HepG2 (cell line): ENCODE data around the gene SYP. TPM values are rescaled to one million over a fixed set of nuclear protein-coding genes. Genes with fewer than 3 reads are reported as not detected.

Source experiments
- ATAC-seq: fragments of 200-7000 bp; cut with Tn5 transposase; 3 replicates; pipeline ENCODE4 v1.9.1; 2020; ENCODE audit warnings: mild to moderate bottlenecking, moderate library complexity
- BruUV-seq: library from RNA; stranded (reverse); fragments of 400-500 nt; replicated peaks from 2 replicates; lab custom pipeline; 2021; lab: Mats Ljungman, UMichigan
- CTCF ChIA-PET: fragments of 300-600 bp; formaldehyde crosslinking; extraction: SDS; loops from one replicate; lab custom pipeline; 2021; ENCODE audit warnings: low total read pairs, inconsistent platforms, low intra/inter-chr PET ratio; lab: Yijun Ruan, JAX
- POLR2A ChIA-PET: fragments of 350-600 bp; sonication (Branson Sonifier 250); formaldehyde crosslinking; loops from one replicate; lab custom pipeline; 2020; ENCODE audit warnings: antibody characterized with exemption, inconsistent platforms; lab: Yijun Ruan, JAX
- DNase-seq: peaks from one replicate; pipeline ENCODE4 v3.0.0-alpha.2; 2015; ENCODE audit warnings: low spot score
- FAIRE-seq: peaks from 3 replicates; lab custom pipeline; 2011; peaks lifted over from hg19 to GRCh38; lab: Jason Lieb, UNC
- H2AFZ ChIP-seq: one replicate; pipeline ENCODE4 v1.6.1; 2011; ENCODE audit warnings: low read length, inconsistent platforms
- H3K27ac ChIP-seq: fragments of 300-600 bp; 3 replicates; pipeline ENCODE4 v1.8.0; 2011; ENCODE audit warnings: mixed run types, mild to moderate bottlenecking, mixed read lengths, low read length, inconsistent platforms; ENCODE audit not compliant: insufficient read depth; ENCODE audit errors: extremely low read length
- H3K27me3 ChIP-seq, 2 experiments: fragments of 200-600 bp in 1 of 2; 2 replicates in 1 of 2; 3 replicates in 1 of 2; pipeline versions ENCODE4 v1.6.0 to v1.8.0; 2011; ENCODE audit warnings: low read length in 2 of 2, mild to moderate bottlenecking in 2 of 2, moderate library complexity in 2 of 2, inconsistent platforms in 1 of 2; ENCODE audit not compliant: insufficient read depth in 2 of 2, control insufficient read depth in 1 of 2
- H3K36me3 ChIP-seq, 2 experiments: fragments of 200-600 bp in 1 of 2; replicated peaks in 1 of 2; 2 replicates in 1 of 2; 3 replicates in 1 of 2; pipeline versions ENCODE4 v1.5.1 to v1.8.0; 2011; ENCODE audit warnings: low read length in 2 of 2, inconsistent platforms in 1 of 2; ENCODE audit not compliant: insufficient read depth in 2 of 2, control insufficient read depth in 1 of 2
- H3K4me1 ChIP-seq: 2 replicates; pipeline ENCODE4 v1.5.1; 2012; ENCODE audit warnings: low read length, inconsistent platforms; ENCODE audit not compliant: insufficient read depth
- H3K4me2 ChIP-seq: 2 replicates; pipeline ENCODE4 v1.6.0; 2011; ENCODE audit warnings: low read depth, low read length, inconsistent platforms
- H3K4me3 ChIP-seq, 3 experiments: fragments of 200-600 bp in 1 of 3; sonication (generic), shearing (Covaris generic) in 1 of 3; replicated peaks in 1 of 3; 2 replicates each; pipeline ENCODE4 v1.5.1; 2011 to 2016; ENCODE audit warnings: low read length in 3 of 3, inconsistent platforms in 2 of 3, low read depth in 2 of 3, mild to moderate bottlenecking in 2 of 3, control low read depth in 1 of 3, mixed read lengths in 1 of 3; ENCODE audit not compliant: insufficient read depth in 1 of 3
- H3K79me2 ChIP-seq: one replicate; pipeline ENCODE4 v1.6.1; 2011; ENCODE audit warnings: low read length, inconsistent platforms; ENCODE audit not compliant: insufficient read depth
- H3K9ac ChIP-seq: 2 replicates; pipeline ENCODE4 v1.6.0; 2011; ENCODE audit warnings: mild to moderate bottlenecking, low read depth, low read length, inconsistent platforms; ENCODE audit not compliant: insufficient read depth
- H3K9me3 ChIP-seq: 2 replicates; pipeline ENCODE4 v1.5.1; 2012; ENCODE audit warnings: mild to moderate bottlenecking, low read length
- H4K20me1 ChIP-seq: 2 replicates; pipeline ENCODE4 v1.6.0; 2011; ENCODE audit warnings: inconsistent platforms, mild to moderate bottlenecking, low read length, moderate library complexity; ENCODE audit not compliant: insufficient read depth
- ARID3A ChIP-seq: IDR thresholded peaks from 2 replicates; pipeline ENCODE4 v1.6.1; 2012; ENCODE audit warnings: low read depth, low read length, improper control_type of control experiment
- CENPBD1 ChIP-seq: sonication (generic); formaldehyde crosslinking; IDR thresholded peaks from 2 replicates; pipeline ENCODE4 v1.8.0; 2022; ENCODE audit warnings: missing genetic modification reagents, low read depth, mild to moderate bottlenecking, borderline replicate concordance
- CENPX ChIP-seq: sonication (generic); formaldehyde crosslinking; IDR thresholded peaks from 2 replicates; pipeline ENCODE4 v1.9.0; 2021; ENCODE audit warnings: mild to moderate bottlenecking, missing genetic modification reagents, moderate library complexity
- FOXJ3 ChIP-seq: sonication (generic); formaldehyde crosslinking; IDR thresholded peaks from 2 replicates; pipeline ENCODE4 v1.4.0; 2020; ENCODE audit warnings: missing genetic modification reagents, mild to moderate bottlenecking, borderline replicate concordance
- FOXO4 ChIP-seq: sonication (generic); formaldehyde crosslinking; conservative IDR thresholded peaks from 2 replicates; pipeline ENCODE4 v1.8.1; 2023; ENCODE audit warnings: missing genetic modification reagents
- KDM3A ChIP-seq: IDR thresholded peaks from 2 replicates; pipeline ENCODE4 v1.6.1; 2018; ENCODE audit warnings: low read depth, missing compliant biosample characterization
- NR2F2 ChIP-seq: IDR thresholded peaks from 2 replicates; pipeline ENCODE4 v1.6.1; 2012; ENCODE audit warnings: low read depth, inconsistent platforms, borderline replicate concordance
- SAP130 ChIP-seq: IDR thresholded peaks from 2 replicates; pipeline ENCODE4 v1.6.1; 2016; ENCODE audit warnings: low read depth
- SNAPC4 ChIP-seq: sonication (generic); formaldehyde crosslinking; IDR thresholded peaks from 2 replicates; pipeline ENCODE4 v1.4.0; 2020; ENCODE audit warnings: mild to moderate bottlenecking, missing genetic modification reagents
- SRSF4 ChIP-seq: fragments of 200-400 bp; formaldehyde crosslinking; IDR thresholded peaks from one replicate; pipeline ENCODE4 v1.6.1; 2018; ENCODE audit warnings: mild to moderate bottlenecking, low read depth, low read length, moderate library complexity; ENCODE audit not compliant: poor library complexity, severe bottlenecking
- TARDBP ChIP-seq: sonication (generic); formaldehyde crosslinking; IDR thresholded peaks from 2 replicates; pipeline ENCODE4 v1.8.0; 2022; ENCODE audit warnings: mild to moderate bottlenecking, missing genetic modification reagents
- ZNF124 ChIP-seq: sonication (generic); formaldehyde crosslinking; IDR thresholded peaks from 2 replicates; pipeline ENCODE4 v1.4.0; 2020; ENCODE audit warnings: missing genetic modification reagents
- ZNF446 ChIP-seq: sonication (generic); formaldehyde crosslinking; IDR thresholded peaks from 2 replicates; pipeline ENCODE4 v1.5.0; 2020; ENCODE audit warnings: mild to moderate bottlenecking, missing genetic modification reagents
- ZNF570 ChIP-seq: sonication (generic); formaldehyde crosslinking; IDR thresholded peaks from 2 replicates; pipeline ENCODE4 v1.4.0; 2020; ENCODE audit warnings: mild to moderate bottlenecking, missing genetic modification reagents, borderline replicate concordance
- WGBS: methylation state at CpG from one replicate; pipeline ENCODE4 v1.1.6; 2017; ENCODE audit warnings: low lambda C conversion rate; 5-methylcytosine and 5-hydroxymethylcytosine counted together
- in situ Hi-C: cut with HindIII; loops from 2 replicates; pipeline ENCODE4 v1.10.0; 2017; ENCODE audit warnings: low pct_unique_long_range_greater_than_20kb; ENCODE audit not compliant: extremely low pct_ligation_motif_present
- intact Hi-C: fragments of 100-400 bp; cut with micrococcal nuclease; formaldehyde crosslinking; loops from one replicate; pipeline ENCODE4 v1.10.0; 2022; ENCODE audit not compliant: unreplicated experiment
- polyA plus RNA-seq, 8 experiments: library from polyadenylated mRNA; depleted of rRNA in 3 of 8; stranded (reverse) in 7 of 8; unstranded in 1 of 8; fragments of >200 nt; fragmentation: Illumina TruSeq in 4 of 8; extraction: Trizol in 4 of 8; gene quantifications; 2 replicates each; pipeline versions ENCODE4 v1.2.1 to v1.2.3, GENCODE V29; 2011 to 2016; ENCODE audit warnings: low read depth in 4 of 8, missing spikeins in 1 of 8, mixed read lengths in 1 of 8; ENCODE audit not compliant: insufficient read depth in 1 of 8
- total RNA-seq, 5 experiments: library from RNA; depleted of rRNA; stranded (reverse); fragments of >200 nt; fragmentation: Illumina TruSeq; extraction: Trizol; gene quantifications; 2 replicates each; pipeline ENCODE4 v1.2.3, GENCODE V29; 2016; ENCODE audit warnings: low read depth in 1 of 5

The SYP gene
- total and polyA plus RNA-seq, 2 of the 13 experiments (the other 11 are each of a cell fraction or from before 2014, with no cell fraction given), result 2.0 to 2.5 TPM

GRCh38 chrX:49184294-49185281 lies 15.4 kb downstream of the SYP start:
- no peak overlapping the region for H3K9ac ChIP-seq
- ATAC-seq (no peak), DNase-seq (no peak), FAIRE-seq (no peak)
- no peak overlapping the region for H3K4me3 ChIP-seq
- no peaks in the 10 kb centered on the region for H3K9me3 ChIP-seq
- H3K4me2 ChIP-seq, result peak overlapping the region; percentile 72; the same call in 1 of the 2 replicates
- no peaks in the 10 kb centered on the region for H4K20me1 ChIP-seq
- WGBS, result 94% methylated on average over 26 of the region's 46 CpGs
- no peak overlapping the region for H2AFZ ChIP-seq
- BruUV-seq, result no TSS peak
- no peaks in the 10 kb centered on the region; a peak in 1 of 5 replicates for H3K36me3 ChIP-seq
- CTCF ChIA-PET, result no interaction called here
- no peaks in the 10 kb centered on the region for H3K27me3 ChIP-seq
- H3K4me1 ChIP-seq, result peaks cover 29% of the 10 kb centered on the region
- in situ Hi-C loops, result loop anchor here (5.0 kb wide), 1 partner anchor 62 kb away; the partner anchor contains the start of gene GPKOW
- POLR2A ChIA-PET, result no interaction called here
- H3K79me2 ChIP-seq, result no peaks in the 10 kb centered on the region
- no peak overlapping the region for H3K27ac ChIP-seq
- intact Hi-C loops, result loop anchor here (5.0 kb wide), 1 partner anchor 447 kb away; no protein-coding TSS in a partner anchor
- TF ChIP-seq CENPX (CRISPR knock-in tag) (no peak), TARDBP (CRISPR knock-in tag) (no peak), ZNF570 (CRISPR knock-in tag) (no peak), ZNF124 (CRISPR knock-in tag) (no peak), FOXJ3 (CRISPR knock-in tag) (no peak), SRSF4 (no peak), FOXO4 (CRISPR knock-in tag) (no peak), SAP130 (no peak), CENPBD1 (no peak), ZNF446 (CRISPR knock-in tag) (no peak), SNAPC4 (CRISPR knock-in tag) (no peak), KDM3A (CRISPR knock-in tag) (no peak), NR2F2 (no peak), ARID3A (no peak)
